Pons (tissue), 1 donor: ENCODE results near the gene AFG1L.
A peak's percentile ranks its signal among the peaks of the same experiment; 100 is the strongest.
"Not testable (repeated sequence)": the region's sequence is repeated elsewhere in the genome, so short reads cannot be mapped to it uniquely, and the experiment has no call there.

Source experiments
- DNase-seq: peaks from one replicate; pipeline ENCODE4 v3.0.0-alpha.2; 2016; ENCODE audit warnings: low spot score

AFG1L gene

DNA sequence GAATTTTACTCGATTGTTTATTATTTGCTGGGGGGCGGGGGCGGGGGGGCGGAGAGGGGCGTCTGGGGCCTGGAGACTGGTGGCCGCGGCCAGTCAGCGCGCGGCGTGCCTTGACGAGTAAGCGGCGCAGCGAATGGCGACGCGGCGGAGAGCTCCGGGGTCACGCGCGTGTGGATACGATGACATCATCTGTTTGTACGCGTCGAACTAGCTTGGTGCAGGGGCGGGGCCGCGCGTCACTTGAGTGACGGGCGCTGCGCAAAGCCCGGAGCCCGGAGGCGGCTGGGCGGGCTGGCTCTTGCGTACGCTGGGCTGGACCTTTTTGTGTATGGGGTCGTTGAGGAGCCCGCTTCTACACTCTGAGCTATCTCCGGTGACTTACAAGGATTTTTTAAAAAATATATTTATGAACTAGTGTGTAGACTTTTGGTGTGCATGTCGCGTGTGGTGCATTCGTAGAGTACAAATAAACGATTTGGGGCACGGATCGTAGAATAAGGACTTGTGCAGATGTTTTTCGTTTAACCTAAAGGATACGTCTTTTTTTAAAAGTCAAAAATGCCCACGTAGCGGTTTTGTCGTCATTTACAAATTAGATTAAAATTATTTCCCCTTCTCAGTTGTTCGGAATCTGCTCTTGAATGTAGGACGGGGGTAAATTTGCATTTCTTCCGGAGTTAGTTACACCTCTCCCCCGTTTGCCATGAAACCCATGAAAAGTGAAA, 263.7 kb downstream of the AFG1L start:
- DNase-seq = peak; percentile 99

- peak; percentile 98 for DNase-seq
Measured at GRCh38 chr6:108559097-108559883, 264.4 kb downstream of the AFG1L start.

GRCh38 chr6:108559884-108560462, 265.1 kb downstream of the AFG1L start:
- DNase-seq = peak; percentile 59

- DNase-seq = peak; percentile 82
Measured at GRCh38 chr6:108560463-108561308, 265.8 kb downstream of the AFG1L start, which contains the start of gene FOXO3. TSS of gene FOXO3 (plus strand) at chr6:108560917. CDS start at chr6:108561209, 292 bp downstream.

GRCh38 chr6:108561309-108561647, 266.4 kb downstream of the AFG1L start:
- not testable (repeated sequence) for DNase-seq

DNA sequence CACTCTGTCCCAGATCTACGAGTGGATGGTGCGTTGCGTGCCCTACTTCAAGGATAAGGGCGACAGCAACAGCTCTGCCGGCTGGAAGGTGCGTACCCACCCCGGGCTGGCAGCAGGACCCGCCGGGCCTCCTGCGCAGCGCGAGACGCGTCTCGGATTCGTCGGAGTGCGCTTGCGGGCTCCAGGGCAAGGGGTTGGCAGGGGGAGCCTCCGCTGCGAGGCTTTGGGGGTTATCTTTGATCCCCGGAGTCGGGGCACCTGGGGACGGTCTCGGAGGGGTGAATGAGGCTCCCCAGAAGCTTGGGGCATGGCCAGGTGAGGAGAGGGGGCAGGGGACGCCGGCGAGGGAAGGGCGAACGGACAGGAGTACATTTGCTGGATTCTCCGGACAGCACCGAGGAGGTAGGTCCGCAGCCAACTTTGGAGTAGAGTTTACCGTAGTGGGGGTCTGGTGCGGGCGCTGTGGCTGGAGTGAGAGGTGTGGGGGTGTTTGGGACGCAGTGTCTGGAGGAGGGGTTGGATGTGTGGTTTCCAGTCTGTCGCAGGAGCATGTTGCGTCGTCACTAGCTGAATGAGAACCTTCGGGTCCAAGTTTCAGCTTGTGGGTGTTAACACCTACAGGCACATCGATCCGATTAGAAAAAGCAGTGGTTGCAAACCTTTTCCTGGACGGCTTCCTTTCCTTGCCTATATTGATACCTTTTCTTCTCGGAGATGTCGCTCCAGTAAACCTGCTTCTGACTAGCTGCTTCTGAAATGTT, 267.1 kb downstream of the AFG1L start:
- DNase-seq = no peak

DNA sequence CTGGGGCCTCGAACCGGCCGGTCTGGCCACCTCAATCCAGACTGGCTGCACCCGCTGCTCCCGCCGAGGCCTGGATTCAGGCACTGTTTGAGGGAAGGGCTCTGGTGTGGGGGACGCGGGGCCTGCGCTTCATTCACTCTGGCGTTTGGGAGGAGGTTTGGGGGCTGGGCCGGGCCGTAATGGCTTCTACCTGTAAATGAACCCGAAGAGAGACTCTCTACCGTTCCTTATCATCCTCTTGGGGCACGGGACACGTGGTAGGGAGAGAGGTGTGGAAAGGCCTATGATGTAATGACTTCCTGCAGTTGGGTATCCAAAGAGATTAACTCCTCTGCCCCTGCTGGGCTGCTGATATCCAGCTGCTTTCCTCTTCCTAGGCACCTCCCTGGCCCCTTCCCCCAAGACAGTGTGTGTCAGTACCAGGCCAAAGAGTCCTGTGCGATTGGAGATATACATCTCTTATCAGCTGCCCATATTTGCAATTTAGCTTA, 267.7 kb downstream of the AFG1L start:
- DNase-seq = peak; percentile 74

- no peak for DNase-seq
Measured at GRCh38 chr6:108563292-108563691, 268.4 kb downstream of the AFG1L start.

GRCh38 chr6:108564178-108564577, 269.3 kb downstream of the AFG1L start:
- DNase-seq = no peak

DNA sequence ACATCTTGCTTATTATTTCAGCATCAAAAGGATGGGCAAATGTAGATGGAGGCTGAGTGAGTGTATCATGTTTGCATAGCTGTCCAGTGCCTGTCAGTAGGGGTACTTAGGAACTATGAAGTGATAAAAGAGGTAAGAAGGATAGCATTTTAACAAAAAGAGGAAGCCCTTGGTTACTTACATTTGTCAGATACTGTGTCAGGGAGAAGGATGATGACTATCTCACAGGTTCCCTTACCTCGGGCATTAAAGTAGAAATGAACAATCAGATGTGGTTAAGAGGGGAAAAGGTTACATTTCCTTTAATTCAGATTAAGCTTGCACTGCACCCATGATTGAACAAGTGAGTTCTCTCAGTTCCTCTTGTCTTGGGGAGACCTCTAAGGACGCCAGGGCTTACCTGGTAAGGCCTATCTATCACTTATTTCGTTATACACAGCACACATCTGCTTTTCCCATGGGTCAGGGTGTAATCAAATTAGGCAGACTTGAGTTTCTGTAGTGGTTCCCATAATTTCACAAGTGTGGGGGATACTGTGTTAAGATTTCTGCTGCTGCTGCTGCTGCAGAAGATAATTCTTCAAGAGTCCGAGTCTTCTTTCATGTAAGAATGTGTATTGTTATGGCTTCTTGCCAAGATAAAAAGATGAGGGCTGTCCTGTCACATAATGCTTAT, 270.4 kb downstream of the AFG1L start:
- no peak for DNase-seq

DNA sequence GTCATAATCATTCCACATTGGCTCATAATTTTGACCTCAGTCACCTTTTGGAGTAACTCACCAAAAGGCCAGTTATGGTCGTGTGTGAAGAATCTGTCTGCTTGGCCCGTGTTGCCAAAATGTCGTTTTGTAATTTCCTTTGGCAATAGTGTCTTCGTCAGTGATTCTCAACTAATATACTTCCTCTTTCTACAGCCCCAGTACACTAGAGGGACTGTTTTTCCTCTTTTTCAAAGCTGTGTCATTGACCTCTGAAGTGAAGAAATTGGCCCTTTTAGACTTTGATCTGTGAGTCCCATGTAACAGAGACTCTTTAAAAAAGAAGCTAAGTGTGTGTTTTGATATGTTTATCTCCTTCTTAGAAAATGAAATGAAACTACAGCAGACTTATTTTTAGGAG, 271.0 kb downstream of the AFG1L start:
- DNase-seq = peak; percentile 84

GRCh38 chr6:108566406-108566805, 271.6 kb downstream of the AFG1L start:
- no peak for DNase-seq

- no peak for DNase-seq
Measured at GRCh38 chr6:108568101-108568500, 273.2 kb downstream of the AFG1L start.

DNA sequence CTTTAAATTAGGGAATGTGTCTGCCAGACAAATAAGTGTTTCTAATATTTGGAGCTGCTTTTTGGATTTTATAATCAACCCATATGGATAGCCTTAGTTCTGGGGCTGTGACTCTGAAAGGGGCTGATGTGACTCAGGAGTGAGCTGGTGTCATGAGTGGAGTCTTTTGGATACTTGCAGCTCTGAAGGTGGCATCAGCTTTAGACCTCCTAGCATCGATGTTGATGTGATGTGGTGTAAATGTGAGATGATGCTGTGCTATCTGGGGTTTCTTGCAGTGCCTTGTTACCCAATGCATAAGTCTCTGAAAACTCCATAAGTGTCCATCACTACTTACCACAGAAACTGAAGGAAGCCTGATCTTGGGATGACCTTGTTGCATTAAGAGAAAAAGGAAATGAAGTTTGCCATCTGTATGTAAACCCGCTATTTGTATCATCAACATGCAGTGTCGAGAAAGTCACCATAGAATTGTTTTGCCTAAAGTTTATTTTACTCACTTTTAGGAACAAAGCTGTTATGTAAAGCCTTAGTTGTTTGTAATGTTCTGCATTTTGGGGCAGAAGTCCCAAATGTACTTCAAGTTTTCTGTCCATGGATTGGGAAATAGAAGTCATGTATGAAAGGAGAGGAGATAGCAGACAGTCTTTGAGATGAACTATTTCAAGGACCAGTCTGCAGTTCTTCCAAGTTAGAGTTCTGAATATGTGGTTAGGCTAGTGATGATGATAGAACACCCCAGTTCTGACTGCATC, 273.9 kb downstream of the AFG1L start:
- no peak for DNase-seq

- DNase-seq = no peak
Measured at GRCh38 chr6:108570517-108570916, 275.7 kb downstream of the AFG1L start.

DNA sequence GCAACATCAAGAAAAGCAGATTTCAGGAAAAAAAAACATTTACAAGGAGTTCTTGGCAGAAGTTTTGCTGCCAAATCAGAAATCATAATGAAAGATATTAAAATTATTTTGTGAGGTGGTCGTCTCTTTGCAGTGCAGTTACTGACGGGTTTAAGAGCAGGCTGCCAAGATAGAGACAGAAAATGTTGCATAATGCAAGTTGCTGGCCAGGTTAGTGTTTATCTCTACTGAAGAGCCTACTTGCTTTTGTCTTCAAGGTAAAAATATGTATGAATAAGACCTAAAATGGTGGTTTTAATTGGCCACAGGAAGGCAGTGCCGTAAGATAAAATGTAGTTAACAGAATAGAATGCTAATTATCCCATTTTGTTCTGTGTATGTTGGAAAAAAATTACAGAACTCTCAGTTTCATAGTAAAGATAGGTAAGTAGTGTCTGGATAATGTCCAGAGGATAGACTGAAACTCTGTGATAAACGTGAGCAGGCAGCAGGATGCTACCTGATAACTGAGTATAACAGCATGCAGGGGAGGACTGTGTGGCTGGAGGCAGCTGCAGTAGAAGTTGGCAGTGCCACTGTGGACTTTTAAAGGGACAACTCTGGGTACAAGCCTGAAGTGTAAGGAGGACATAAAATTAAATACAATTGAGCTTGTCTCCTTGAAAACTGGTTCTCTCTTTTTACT, 279.7 kb downstream of the AFG1L start:
- DNase-seq = no peak
